ENCODE results near the gene HHIPL1.

The HHIPL1 gene

GRCh38 chr14:99644723-99645544 is at the start of gene HHIPL1:
Gene HHIPL1, plus strand, starts transcription at chr14:99645129. Its CDS starts 79 bp downstream, at chr14:99645208.
- no peak for DNase-seq

DNA sequence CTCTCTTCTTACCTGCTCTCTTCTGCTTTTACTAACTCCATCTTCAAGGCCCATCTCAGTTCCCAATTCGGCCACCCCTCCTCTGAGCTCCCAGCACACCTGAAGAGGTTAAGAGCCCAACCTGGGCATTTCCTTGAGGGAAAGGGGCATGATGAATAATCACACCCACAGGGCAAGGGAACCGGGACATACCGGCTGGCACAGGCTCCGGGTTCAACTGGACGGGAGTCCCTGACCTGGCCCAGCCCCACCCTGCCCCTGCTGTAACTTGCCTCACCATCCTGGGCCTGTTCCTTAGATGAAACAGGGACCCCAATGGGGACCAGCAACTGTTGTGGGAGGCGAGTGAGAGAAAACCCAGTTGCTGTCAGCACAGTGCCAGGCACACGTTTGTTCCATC is 49.4 kb upstream of the HHIPL1 start:
- no peak for DNase-seq

DNA sequence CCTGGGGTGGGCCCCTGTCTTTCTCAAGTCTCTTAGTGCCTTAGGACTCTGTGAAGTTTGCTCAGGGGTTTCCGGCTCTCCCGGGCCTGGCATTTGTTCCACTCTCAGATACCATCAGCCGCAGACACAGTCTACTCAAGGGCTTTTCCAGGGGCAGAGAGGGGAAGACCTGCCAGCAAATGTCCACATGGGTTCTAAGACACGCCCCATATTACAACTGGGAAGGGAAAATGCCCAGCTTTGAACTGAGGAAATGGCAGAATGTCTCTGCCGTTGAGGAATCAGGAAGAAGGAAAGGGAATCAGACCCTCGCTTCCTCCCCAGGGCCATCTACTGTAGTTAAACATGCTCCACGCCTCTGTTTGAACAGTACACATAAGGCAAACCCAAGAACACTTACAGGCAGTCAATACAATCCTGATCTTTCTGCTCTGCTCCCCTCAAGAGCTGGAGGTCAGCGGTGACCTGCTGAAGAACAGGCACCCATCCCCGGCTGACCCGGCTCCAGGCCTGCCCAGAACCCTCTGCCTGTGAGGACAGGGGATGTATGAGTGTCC is 48.8 kb upstream of the HHIPL1 start:
- no peak for DNase-seq

DNA sequence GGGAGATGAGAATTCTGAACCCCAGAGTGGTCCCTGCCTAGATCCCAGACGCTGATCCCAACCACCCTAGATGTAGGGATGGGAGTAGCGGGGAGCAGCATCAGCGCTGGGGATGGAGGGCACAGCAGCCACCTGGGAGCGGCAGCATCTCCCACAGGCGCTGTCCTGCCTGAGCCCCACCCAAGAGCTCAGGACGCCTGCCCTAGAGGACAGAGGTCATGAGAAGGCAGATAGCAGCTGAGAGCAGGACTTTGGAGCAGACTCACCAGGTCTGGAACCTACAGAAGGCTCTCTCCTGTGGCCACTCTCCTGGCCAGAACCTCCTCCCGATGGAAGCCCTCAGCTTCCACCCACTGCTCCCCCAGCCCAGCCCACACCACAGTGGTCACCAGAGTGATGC is 48.2 kb upstream of the HHIPL1 start:
- no peak for DNase-seq

DNA sequence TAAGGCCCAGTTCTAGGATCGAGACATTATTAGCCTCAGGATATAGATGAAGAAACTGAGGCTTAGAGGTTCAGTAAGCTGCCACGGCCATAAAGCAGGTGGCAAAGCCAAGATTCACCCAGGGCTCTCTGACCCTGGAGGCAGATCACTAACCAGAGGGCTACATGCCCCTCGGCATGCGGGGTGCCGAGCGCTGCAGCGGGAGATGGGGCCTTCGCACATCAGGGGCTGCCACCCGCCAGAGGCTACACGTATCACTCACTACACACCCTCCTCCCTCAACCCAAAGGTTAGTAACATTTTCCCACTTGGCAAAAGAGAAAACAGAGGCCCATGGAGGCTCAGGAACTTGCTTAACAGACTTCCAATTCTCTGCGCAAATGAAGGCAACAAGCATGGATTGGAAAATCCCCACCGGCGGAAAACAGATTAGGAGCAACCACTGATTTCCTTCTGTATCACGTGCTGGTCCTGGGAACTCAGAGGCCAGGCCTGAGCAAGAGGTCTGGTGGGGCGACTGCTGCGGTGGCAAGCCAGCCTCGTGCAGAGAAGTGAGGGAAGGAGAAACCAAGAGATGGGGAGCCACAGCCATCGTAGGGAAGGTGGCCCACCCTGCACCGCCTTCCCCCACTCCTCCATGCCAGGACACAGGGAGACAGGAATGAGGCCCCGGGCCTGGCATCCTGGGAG is 46.9 kb upstream of the HHIPL1 start:
- no peak for DNase-seq

- DNase-seq = no peak
Measured at GRCh38 chr14:99598774-99599173, 46.2 kb upstream of the HHIPL1 start.

DNA sequence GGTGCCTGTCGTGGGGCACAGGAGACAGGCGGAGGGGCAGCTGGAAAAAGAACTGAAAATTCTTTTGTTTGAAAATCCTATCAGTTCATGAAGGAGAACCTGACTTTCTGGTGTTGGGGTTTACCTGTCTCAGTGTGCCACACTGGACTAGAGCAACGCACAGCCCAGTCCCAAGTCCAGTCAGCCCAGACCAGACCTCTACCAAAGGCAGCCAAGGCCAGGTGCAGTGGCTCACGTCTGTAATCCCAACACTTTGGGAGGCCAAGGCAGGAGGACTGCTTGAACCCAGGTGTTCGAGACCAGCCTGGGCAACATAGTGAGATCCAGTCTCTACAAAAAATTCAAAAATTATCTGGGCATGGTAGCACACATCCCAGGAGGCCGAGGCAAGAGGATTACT is 45.5 kb upstream of the HHIPL1 start:
- DNase-seq = no peak

DNA sequence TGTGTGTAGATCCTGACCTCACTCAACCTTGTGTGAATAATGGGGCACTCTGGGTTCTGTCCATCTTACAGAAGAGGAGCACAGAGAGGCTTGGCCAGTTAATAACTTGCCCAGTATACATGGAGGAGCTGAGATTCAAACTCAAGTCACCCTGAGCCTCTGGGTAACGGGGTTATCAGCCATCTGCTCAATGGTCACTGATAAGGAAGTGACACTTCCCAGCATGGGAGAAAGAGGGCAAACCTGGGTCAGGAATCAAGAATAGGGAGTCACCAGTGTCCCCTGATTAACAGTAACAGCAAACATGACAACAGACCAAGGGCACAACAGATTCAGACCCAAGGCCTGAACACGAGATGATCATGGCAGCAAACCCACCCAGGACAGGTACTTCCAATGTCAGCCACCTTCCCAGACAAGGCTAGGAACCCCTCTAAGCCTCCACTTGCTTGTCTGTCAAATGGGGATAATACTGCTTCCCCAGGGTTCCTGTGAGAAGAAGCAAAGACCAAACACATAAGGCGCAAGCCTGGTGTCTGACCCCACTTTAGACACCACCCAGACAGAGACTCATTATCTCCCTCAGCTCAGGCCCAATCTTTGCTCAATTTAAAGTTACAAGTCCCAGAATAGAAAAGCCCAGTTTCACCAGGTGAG is 44.6 kb upstream of the HHIPL1 start:
- DNase-seq = no peak

GRCh38 chr14:99601361-99601831 is 43.5 kb upstream of the HHIPL1 start:
- DNase-seq = no peak

DNA sequence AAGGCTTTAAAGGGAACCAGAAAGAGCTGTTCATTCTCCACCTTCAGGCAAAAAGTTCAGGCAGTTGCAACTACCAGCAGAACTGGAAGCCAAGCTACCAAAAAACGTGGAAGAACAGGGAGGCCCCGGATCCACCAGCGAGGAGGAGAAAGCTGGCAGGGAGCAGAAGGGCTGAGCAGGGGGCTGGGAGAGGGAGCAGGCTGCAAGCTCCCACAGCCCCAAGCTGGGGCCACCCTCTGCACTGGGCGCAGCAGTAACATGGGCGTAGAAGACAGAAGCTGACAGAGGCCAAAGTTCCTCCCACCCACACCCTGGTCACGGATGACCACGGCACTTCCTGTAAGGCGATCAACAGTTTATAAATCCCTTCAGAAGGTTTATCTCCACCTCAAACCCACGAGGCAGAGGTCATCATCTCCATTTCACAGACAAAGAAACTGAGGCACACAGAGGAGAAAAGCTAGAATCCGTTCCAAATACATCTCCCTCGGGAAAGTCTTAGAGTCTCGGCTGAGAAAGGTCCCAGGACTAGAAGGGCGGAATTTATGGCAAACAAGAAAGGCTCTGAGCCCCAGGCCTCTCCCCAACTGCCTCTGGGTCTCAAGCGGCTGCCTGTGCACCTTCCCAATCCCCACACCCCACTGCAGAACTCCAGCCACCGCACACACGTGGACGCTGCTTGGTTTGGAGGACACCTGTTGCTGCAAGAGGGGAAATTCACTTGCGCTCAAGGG is 42.7 kb upstream of the HHIPL1 start:
- DNase-seq = no peak

DNA sequence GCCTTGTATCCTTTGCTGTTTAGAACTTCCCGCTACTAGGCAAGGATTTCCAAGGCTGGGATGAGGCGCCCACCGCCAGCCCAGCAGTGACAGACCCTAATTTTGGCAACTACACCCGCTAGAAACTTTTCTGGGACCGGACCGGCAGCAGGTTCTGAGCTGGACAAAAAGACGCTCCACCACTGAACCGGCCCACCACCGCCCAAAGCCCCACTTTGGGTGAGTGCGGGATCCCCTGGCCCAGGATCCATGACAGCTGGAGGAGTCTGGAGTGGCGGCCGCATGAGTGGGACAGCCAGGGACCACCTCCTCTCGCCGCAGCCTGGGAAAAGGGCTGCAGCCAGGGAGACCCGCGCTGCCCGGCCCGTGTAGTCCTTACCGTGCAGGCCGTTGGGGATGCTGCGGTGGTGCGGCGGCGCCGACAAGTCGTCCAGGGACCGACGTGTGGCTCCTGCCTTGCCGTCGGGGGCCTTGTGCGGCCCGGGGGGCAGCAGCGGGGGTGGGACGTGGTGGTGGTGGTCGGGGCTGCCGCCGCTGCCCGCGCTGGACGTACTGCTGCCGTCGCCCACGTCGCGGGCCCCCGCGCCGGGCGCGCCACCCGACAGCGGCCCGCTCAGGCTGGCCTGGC is 42.0 kb upstream of the HHIPL1 start:
- no peak for DNase-seq

DNA sequence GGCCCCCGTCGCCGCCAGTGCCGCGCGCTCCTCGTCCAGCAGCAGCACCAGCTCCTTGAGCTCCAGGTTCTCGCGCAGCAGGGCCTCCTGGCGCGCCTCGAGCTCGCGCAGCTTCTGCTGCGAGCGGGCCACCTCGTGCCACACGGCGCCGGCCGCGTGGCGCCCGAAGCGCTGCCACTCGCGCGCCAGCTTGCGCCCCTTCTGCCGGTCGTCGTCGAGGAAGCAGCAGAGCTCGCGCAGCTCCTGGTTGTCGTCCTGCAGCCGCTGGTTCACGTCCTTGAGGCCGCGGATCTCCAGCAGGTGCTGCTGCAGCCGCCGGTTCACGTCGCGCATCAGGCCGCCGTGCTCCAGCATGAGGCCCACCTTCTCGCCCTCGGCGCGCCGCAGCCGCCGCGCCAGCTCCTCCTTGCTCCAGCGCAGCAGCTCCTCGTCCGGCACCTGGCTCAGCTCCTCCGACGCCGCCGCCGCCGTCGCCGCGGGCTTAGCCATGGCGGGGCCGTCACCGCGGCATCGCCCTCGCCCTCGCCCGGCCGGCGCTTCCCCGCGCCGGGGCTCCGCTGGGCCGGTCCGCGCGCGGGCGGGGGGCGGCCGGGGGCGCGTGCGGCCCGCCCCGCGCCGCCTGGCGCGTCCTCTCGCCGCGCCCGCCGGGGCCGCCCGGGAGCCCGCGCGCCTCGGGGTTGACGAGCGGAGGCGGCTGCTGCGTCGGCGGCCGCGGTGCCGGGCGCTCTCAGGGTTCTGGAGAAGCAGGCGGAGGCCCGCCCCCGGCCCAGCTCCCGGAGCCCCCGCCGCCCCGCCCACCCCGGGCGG is 41.3 kb upstream of the HHIPL1 start, which contains the start of gene CCDC85C:
CCDC85C (minus strand) TSS at position 737 of the 807 bp plus-strand sequence; CDS start at position 489, 248 bp downstream.
- no peak for DNase-seq

- peak; percentile 95 for DNase-seq
Measured at GRCh38 chr14:99604278-99604765, 40.6 kb upstream of the HHIPL1 start.

DNA sequence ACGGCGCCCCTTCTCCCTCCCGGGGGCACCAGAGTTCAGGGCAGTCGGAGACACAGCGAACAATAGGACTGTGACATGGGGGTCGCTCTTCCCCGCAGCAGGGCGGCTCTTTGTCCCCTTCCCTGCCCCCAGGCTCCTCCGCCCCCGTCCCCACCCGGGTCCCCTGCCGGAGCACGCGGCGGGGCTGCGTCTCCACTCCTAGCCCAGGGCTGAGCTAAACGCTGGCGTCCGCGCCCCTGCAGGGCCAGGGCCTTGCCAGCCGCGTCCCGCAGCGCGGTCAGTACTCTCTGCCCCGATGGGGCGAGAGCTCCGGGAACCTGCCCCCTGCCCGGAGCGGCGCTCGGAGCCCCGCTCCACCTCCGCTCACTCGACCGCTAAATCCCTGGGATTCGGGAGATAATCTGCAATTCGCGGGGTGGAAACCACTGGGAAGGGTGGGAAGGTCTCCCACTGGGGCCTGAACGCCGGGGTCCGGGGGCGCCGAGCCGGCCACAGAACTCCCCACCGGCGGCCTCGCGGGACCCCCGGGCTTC is 40.1 kb upstream of the HHIPL1 start:
- DNase-seq = no peak

GRCh38 chr14:99605299-99605961 is 39.5 kb upstream of the HHIPL1 start:
- peak; percentile 58 for DNase-seq

DNA sequence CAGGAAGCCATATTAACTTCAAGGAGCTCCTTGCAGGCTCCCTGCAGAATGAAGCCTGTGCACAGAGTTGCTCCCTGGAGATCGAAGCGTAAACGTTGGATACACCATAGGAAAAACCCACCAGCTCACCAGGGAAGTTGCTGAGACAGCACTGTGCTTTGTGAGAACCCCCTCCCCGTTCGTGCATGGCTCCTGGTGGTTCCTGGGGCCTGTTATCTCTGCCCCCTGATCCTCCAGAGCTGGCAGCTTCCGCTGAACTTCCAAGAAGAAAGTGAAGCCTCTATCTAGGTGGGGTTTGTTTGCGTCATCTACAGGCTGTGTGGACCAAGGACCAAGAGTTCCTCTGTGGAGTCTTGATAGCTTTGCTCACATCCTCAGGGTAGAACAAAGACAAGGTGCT is 38.6 kb upstream of the HHIPL1 start:
- no peak for DNase-seq

DNA sequence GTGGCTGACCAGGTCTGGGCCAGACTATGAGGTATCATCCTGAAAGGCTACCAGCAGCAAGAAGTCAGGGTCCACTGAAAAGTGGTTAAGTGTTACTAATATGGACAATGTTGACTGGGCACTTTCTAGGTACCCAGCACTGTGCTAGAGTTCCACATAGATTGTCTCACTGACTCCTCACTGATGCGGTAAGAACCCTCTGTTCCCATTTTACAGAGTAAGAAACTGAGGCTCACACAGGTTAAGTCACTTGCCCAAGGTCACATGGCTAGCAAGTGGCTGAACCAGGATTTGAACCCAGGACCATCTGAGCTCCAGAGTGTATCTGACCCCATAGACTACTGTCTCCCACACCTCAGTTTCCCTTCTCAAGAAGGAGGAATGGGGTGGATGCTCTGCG is 36.3 kb upstream of the HHIPL1 start:
- DNase-seq = no peak

- DNase-seq = no peak
Measured at GRCh38 chr14:99609245-99610170, 35.4 kb upstream of the HHIPL1 start.

GRCh38 chr14:99611646-99612045 is 33.3 kb upstream of the HHIPL1 start:
- no peak for DNase-seq
